GM18907 (cell line): ENCODE results near the gene GTPBP4.

ENCODE experiments used
- ATAC-seq: cut with Tn5 transposase; IDR thresholded peaks from one replicate; pipeline ENCODE4 v1.9.1; 2021; ENCODE audit warnings: mild to moderate bottlenecking, moderate library complexity; ENCODE audit not compliant: unreplicated experiment

GTPBP4 gene

GRCh38 chr10:966466-967235 lies 21.6 kb upstream of the GTPBP4 start:
- ATAC-seq = no peak

GRCh38 chr10:968546-969199 lies 19.6 kb upstream of the GTPBP4 start:
- ATAC-seq = no peak

DNA sequence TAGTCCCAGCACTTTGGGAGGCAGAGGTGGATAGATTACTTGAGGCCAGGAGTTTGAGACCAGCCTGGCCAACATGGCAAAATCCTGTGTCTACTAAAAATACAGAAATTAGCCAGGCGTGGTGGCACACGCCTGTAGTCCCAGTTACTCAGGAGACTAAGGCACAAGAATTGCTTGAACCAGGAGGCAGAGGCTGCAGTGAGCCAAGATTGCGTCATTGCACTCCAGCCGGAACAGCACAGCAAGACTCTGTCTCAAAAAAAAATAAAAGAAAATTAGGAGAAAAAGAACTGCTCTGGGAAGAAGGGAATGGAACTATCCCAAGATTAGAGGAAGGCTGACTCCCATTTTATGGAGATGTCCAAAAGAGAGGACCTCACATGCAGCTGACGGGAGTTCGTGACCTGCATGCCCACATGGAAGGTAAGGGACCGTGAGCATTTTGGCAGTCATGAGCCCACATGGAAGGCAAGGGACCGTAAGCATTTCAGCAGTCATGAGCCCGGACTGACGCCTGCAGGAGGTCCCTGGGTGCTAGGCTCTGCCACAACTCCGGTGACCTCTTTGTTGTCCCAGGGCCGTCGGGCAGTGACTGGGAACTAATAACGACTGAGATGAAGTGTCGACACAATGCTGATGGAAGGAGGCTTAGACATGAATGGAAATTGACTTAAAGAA lies 18.6 kb upstream of the GTPBP4 start:
- no peak for ATAC-seq

DNA sequence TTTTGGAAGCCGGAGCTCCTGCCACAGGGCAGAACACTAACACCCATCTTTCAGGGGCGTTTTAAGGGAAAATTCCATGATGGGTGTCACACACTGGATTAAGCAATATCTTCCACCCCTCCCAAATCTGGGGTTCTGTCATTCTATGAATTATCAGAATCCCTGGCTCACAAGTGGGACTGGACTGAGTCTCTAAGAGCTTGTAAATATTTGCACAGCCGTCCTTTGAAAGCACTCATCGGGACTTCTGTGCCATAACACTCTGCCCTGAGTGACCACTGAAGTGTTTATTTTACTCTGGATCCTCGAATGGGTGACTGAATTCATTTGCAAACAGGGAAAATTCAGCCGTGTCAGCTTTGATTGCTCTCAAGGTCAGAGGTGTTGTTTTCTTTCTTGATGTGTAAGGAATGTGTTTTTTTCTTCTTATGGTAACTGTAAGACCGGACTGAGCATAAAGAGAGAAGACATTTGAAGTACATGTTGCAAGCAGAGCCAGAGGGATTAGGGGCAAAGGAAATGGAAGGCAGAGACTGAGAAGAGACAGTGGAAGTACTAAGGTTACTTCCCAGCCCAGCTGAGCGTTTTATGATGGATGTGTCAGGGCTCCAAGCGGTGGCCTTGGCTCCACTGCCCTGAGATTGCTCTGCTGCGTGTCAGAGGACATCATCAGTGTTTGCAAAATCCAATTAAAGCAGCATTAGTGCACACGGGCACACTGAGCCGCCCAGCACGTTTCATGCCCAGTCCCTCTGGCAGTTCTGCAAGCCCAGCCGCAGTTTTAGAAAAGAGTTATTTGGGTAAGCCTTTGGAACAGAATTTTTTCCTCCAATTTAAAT lies 17.7 kb upstream of the GTPBP4 start:
- ATAC-seq = no peak

- no peak for ATAC-seq
These were observed 17.1 kb upstream of the GTPBP4 start for GRCh38 chr10:971150-971542.

GRCh38 chr10:971613-972012 lies 16.6 kb upstream of the GTPBP4 start:
- no peak for ATAC-seq

DNA sequence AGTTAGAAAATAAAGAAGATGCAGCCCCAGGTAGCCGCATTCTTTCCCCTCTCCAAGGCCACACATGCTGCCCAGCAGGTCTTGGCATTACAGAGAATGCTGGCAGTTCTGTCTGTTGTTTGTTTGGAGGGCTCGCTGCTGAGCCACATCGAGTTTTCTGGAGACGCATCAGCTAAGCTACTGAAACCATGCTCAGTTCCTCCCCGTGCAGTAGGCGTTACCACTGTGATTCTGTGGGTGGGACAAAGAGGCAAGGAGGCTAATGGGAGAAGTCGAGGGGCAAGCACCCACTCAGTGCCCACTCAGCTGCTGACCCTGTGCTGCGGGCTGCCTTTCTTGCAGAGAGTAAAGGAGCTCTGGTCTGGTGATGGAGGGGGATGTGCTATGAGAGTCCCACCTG lies 15.5 kb upstream of the GTPBP4 start:
- no peak for ATAC-seq

GRCh38 chr10:974038-974784 lies 14.0 kb upstream of the GTPBP4 start:
- peak; percentile 66 for ATAC-seq

- ATAC-seq = peak; percentile 7
These were observed 13.5 kb upstream of the GTPBP4 start for GRCh38 chr10:974785-975074.

DNA sequence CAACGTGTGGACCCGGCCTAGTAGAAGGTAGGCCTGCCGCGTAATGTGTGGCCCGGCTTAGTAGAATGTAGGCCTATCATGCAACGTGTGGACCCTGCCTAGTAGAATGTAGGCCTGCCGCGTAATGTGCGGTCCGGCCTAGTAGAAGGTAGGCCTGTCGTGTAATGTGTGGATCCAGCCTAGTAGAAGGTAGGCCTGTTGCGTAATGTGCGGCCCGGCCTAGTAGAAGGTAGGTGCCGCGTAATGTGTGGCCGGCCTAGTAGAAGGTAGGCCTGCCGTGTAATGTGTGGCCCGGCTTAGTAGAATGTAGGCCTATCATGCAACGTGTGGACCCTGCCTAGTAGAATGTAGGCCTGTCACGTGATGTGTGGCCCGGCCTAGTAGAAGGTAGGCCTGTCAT lies 11.9 kb upstream of the GTPBP4 start:
- no peak for ATAC-seq

GRCh38 chr10:978826-979421 lies 9.3 kb upstream of the GTPBP4 start:
- no peak for ATAC-seq

DNA sequence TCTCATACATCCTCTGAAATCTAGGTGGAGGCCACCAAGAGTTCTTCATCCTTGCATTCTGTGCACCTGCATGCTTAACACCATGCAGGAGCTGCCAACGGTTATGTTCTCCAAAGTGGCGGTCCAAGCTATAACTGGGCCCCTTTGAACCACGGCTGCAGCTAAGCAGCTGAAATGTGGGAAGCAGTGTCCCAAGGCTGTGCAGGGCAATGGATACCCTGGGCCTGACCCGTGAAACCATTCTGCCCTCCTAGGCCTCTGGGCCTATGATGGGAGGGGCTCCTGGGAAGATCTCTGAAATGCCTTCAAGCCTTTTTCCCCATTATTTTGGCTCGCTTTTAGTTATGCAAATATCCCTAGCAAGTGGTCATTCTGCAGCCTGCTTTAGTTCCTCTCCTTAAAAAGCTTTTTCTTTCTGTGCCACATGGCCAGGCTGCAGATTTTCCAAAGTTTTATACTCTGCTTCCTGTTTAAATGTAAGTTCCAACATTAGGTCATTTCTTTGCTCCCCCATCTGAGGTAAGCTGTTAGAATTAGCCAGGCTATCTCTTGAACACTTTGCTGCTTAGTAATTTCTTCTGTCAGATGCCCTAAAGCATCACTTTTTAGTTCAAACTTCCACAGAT lies 7.7 kb upstream of the GTPBP4 start:
- ATAC-seq = no peak

- no peak for ATAC-seq
These were observed 4.8 kb upstream of the GTPBP4 start for GRCh38 chr10:983401-983800.

DNA sequence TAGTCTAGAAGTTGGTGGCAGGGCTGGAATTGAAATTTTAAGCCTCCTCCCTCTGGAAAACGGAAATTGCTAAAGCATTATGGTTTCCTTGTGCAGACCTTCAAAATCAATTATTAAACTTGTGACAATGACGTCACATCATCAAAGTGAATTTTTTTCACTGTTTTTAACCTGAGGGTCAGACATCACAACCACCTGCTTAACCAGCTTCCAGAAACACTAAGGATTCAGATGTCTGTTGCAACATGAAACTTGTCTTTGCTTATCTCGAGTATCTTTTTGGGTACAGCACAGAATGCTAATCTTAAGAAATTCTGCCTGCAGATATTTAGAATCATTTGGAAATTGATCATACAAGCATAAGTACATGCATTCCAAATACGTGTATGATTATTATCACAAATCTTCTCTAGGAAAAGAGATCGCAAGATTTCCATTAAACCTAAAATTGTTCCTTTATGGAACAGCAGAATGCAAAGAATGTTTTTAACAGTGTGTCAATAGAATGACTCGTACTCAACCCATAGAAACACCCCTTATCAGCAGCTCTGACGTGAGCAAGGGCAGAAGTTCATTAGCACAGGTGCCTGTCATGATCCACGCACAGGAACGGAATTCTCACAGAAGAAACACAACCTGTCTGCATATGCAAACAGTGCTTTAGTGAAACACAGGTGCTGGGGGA lies 4.1 kb upstream of the GTPBP4 start:
- no peak for ATAC-seq

DNA sequence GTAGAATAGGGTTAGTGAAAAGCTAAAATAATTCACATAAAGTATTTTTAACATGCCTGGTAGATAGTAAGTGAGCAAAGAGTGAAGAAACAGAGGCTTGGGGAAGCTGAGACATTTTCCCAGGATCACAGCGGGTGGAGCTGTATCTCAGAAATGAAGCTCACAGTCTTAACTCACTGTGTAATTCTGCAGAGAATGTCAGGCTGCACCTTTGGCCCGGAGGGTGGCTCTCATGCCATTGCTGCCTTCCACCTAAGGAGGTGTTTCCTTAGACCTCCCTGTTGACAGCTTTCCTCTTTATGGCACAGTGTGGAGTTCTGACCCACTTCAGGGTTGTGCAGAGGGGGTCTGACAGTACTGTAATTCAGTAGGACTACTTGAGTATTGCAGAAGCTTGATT lies 2.9 kb upstream of the GTPBP4 start:
- ATAC-seq = no peak

- ATAC-seq = no peak
These were observed 2.0 kb upstream of the GTPBP4 start for GRCh38 chr10:986137-986825.

- no peak for ATAC-seq
These were observed 1.2 kb upstream of the GTPBP4 start for GRCh38 chr10:986881-987619.

DNA sequence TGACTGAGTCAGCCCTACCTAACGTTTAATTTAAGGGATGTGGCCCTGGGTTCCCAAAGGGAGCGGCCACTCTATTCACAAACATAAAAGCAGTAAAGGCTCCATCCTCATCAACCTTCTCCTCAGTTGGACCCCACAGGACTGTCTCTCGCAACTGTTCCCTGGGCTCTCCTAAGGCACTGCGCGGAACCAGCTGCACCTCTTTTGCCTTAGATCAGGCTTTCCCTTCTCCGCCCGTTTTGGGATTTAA lies 689 bp upstream of the GTPBP4 start:
- no peak for ATAC-seq
